HG03439 (cell line): Measurements from ENCODE around the gene CPM.

Experiments used
- ATAC-seq: cut with Tn5 transposase; IDR thresholded peaks from one replicate; pipeline ENCODE4 v1.9.1; 2021; ENCODE audit warnings: mild to moderate bottlenecking, moderate library complexity; ENCODE audit not compliant: unreplicated experiment

CPM gene

DNA sequence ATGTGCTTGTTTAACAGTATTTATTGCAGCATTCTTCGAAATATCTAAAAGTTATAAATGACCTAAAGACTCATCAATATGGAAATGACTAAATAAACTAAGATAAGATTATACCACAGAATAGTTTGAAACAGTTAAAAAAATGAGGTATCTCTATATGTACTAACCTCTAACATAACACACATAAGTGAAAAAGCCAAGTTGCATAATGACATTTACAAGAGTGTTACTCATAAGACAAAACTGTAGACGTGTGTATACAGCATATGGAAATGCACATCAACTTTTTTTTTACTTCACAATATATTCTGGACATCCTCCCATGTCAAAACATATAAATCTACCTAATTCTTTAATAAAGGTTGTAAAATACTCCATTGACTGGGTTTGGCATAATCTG, 22.8 kb downstream of the CPM start:
- ATAC-seq = no peak

DNA sequence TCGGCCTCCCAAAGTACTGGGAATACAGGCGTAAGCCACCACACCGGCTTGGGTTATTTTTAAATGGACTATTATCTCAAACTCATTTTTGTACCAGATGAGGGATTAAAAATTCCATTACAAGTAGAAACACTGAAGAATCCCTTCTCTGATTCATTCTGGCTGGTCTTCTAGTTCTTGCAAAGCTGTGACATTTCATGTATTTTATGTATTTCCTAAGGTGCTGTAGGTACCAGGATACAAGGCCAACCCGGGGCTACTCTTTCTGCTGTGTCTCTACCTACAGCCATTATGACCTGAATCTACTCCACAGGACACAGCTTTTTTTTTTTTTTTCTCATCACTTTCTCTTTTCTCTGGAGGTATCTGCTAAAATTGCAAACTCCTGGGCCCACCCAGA, 24.9 kb downstream of the CPM start:
- no peak for ATAC-seq

DNA sequence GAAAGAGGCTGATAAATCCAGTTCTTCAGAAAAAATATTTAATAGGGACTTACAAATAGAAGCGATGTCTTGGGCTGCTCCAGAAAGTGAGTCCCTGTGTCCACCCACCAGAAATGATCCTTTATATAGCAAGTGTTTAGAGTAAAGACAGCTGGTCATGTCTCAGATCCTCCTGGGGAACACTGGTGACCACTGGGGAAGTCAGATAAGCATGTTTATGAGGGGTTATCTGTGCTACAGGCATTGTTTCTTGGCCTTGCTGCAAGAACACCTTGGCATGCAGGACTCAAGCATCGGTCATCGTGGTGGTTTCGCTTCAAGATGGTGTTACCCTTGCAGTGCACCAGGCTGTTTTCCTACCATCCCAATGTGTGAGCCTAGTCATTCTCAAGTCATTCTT, 27.2 kb downstream of the CPM start:
- ATAC-seq = no peak

DNA sequence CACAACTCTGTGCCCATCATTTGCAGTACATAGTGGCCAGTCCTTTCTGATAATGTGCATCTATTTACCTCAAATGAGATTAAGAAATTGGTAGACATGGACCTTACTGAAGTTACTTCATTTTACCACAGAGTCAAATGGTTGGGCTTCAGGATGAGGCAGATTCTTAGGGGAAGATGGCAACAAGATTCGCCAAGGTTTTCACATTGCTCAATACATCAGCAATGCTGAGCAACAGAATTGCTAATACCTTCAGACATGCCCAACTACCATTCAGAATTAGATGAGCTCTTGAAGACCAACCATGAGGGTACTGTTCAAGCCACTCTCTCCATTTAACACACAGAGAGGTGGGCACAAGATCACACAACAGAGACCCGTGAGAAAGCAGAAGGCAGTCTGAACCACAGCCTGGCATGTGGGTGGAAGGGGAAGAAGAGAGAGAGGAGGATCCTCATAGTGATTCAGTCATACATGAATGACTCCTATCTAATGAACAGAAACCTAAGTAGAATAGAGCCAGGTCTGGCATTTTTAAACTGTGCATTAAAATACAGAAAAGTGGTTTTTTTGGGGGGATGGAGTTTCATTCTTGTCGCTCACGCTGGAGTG, 28.5 kb downstream of the CPM start:
- no peak for ATAC-seq

DNA sequence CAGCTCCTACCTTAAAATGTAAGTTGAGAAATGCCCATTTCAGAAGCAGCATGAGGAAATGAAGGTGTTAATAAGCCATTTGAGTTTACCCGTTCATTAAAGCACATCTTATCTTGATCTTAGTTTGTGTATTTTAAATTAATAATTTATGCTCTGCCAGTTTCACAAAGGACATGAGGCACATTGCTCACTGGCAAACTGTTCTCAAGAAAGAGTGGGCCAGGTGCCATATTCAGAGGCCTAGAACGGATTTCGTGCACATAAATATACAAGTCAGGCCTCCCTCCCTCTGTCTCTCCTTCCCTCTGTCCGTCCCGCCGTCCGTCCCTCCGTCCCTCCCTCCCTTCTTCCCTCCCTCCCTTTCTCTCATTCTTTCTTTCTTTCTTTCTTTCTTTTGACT, 29.5 kb downstream of the CPM start:
- no peak for ATAC-seq

DNA sequence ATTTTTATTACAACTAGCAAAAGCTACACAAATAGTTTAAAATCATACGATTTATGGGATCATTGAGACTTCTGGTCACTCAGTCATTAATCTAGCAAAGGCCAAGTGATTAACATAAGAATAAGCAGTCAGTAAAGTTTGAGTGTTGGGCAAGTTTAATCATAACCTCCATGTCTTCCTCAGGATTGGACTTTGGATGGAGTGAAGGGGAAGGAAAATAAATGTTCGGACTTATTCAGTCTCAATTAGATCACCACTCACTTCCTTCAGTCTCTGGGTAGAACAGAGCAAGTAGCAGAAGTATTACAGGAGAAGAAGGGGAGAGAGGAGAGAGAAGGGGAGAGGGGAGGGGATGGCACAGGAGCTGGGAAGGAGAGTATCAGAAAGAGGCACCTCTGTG, 31.4 kb downstream of the CPM start:
- ATAC-seq = no peak

DNA sequence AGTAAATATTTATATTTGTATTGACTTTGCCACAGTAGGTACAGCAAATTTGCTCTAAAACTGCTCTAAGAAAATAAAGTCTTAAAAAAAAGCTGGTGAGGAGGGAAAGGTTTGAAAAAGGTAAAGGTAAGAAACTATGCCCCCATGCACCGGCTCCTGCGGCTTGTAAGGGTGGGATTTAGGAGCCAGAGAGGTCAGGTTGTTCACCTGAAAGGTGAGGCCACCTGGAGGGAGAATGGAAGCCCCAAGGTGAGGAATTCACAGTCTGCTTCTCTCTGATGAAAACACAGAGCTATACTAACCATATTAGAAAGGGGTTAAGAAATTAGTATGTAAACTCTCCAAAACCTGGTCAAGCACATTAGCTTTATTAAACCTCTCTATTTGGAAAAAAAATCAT, 31.8 kb downstream of the CPM start:
- no peak for ATAC-seq

DNA sequence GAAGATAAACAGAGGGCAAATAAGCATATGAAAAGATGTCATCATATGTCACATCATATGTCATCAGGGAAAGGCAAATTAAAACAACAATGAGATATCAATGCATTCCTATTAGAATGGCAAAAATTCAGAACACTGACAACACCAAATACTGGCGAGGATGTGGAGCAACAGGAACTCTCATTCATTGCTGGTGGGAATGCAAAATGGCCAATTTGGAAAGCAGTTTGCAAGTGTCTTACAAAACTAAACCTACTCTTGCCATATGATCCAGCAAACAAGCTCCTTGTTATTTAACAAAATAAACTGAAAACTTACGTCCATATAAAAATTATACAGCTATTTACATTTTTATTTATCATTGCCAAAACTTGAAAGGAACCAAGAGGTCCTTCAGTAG, 32.7 kb downstream of the CPM start:
- ATAC-seq = no peak

- no peak for ATAC-seq
Observed at GRCh38 chr12:68899251-68899771, 33.7 kb downstream of the CPM start.

- ATAC-seq = no peak
Observed at GRCh38 chr12:68896881-68897540, 36.0 kb downstream of the CPM start.

DNA sequence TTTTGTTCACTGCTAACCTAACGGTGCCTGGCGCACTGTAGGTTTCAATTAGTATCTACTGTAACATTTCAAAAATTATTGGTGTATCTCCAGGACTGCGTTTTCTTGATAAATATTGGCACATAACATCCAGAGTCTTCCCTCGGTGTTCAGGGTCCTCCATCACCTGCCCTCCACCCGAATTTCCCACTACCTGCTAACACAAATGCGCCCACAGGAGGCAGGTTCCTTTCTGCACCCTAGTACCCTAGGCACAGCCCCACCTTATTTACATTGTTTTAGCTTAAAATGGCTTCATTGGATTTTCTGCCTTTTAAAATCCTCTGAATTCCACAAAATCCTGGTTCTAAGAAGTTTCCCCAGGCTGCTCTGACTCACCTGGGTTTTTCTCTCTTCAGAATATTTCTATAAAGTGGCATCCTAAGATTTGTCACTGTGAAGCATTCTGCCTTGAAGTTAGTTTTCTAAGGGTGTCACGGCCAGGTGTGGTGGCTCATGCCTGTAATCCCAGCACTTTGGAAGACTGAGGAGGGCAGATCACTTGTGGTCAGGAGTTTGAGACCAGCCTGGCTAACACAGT, 38.6 kb downstream of the CPM start:
- ATAC-seq = no peak

DNA sequence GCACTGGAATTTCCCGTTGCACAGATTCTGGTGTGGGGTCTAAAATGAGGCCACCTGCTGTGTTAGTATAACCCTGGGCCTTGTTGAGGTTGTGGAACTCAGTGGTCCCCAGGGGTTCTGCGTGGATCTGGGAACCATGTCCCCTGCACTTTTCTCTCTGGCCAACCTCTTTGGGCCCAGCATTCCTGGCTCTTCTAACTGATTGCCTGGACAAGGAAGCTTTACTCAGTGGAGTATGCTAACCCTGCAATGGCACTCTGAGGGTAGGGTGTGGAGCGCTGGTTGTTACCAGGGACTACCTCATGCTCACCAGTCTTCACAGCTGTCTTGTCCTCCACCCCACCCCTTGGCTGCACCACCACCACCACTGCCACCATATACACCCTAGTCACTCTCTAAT, 39.2 kb downstream of the CPM start:
- no peak for ATAC-seq

GRCh38 chr12:68893201-68893600, 39.8 kb downstream of the CPM start:
- ATAC-seq = no peak

DNA sequence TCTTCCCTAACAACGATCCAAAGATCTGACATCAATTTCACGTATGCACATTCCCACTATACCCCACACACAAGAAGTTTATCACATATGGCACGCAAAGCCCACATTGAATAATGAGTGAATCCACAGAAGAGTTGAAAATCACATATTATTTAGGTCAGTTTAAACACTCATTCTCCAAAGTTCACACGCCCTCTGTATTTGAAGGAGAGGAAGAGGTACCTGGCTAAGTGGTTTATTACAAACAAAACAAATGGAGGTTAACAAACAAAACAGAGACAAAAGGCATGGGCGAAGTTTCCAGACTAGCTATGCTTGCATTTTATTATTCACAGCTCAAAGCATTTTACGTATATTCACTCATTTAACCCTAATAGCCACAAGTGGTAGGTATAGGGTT, 41.8 kb downstream of the CPM start:
- no peak for ATAC-seq

DNA sequence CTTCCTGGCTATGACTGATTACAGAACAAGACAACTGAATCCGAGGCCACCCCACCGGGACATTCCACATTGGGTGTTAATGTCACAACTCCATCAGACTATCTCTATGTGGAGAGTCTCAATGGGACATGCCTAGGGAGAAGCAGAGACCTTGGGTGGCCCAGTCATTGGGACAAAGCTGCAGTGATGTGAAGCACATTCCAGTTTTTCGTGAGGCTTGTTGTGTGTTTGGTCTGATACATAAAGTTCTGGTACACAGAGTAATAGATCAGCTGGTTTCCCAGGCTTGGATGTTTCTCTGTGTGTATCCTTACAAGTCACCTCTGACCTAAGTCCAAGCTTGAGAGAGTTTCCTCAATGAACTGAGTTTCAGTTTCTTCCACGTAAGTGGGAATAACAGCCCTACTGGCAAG, 42.3 kb downstream of the CPM start:
- ATAC-seq = no peak

- ATAC-seq = no peak
Observed at GRCh38 chr12:68888243-68888642, 44.7 kb downstream of the CPM start.

GRCh38 chr12:68887641-68888040, 45.3 kb downstream of the CPM start:
- no peak for ATAC-seq

DNA sequence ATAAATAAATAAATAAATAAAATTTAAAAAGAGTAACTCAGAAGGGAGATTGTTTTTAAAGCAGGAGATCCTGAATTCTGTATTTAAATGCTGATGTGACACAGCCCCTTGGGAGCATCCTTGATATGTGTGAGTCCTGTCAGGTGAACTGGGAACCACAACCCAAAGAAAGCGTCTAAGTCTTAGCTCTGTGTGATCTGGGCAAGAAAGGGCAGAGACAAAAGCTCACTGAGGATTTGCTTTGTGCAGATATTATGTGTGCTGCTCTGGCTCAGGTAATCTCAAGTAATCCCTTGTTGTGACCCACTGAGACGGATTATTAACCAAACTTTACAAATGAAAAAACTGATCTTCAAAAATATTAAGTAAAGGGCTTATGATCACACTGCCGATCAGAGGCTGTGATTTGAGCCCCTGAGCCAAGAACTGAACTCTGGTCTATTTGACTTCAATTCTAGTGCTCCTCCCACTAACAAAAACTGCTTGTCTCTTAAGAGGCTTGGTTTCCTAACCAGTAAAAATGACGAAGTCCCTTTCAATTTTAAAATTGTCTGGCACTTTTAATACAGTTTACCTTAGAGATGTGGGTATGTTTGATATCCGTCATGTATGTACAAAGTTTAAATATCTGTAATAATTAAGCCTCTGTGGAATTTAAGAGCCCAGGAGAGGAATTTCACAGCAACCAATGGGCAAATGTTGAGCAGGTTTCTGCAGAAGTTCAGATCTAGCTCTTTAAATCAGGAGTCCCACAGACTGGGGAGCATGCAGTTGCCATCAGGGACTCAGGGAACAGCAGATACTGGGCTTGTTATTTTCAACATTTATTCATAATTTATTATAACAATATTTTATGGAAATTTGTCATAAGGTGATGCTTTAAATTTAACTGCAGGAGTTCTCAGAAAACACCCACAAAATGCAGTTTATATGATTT, 46.1 kb downstream of the CPM start:
- no peak for ATAC-seq

DNA sequence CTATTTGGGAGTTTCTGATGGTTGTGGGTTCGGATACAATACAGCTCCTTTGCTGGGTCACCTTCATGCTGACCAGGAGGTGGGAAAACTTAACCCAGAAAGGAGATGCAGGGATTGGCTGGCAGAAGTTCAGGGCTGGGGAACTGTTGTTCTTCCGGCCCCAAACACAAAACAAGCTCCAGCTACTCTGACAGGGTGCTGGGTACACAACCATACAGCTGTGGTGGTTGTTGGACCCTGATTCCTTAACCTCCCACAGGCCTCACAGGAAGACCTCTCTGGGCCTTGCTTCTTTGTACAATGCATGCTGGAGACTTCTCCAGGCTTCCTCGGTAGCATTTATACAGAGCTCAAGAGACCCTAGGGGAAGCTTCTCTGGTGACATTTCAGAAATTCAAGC, 47.6 kb downstream of the CPM start:
- no peak for ATAC-seq

GRCh38 chr12:68884251-68884650, 48.7 kb downstream of the CPM start:
- no peak for ATAC-seq

- no peak for ATAC-seq
Observed at GRCh38 chr12:68883151-68883550, 49.8 kb downstream of the CPM start.
